K562 (cell line): ENCODE results near the gene LY6G6C. TPM values are rescaled to one million over a fixed set of nuclear protein-coding genes. Genes with fewer than 3 reads are reported as not detected.

Experiments used
- CEBPB ChIP-seq: fragments of 450-650 bp; IDR thresholded peaks from 2 replicates; pipeline ENCODE4 v1.6.1; 2016; ENCODE audit warnings: missing genetic modification characterization, missing compliant biosample characterization
- CREB3L1 ChIP-seq: fragments of 450-650 bp; IDR thresholded peaks from 2 replicates; pipeline ENCODE4 v1.6.1; 2014; ENCODE audit warnings: low read depth, mild to moderate bottlenecking, moderate library complexity, borderline replicate concordance
- EGR1 ChIP-seq: fragments of 450-650 bp; conservative IDR thresholded peaks from 2 replicates; pipeline ENCODE4 v1.6.1; 2017; ENCODE audit warnings: mild to moderate bottlenecking
- ELF1 ChIP-seq: fragments of 200-800 bp; sonication (Bioruptor generic); IDR thresholded peaks from 2 replicates; pipeline ENCODE4 v1.6.1; 2016; ENCODE audit warnings: missing genetic modification characterization, missing compliant biosample characterization
- ELK3 ChIP-seq: fragments of 450-650 bp; formaldehyde crosslinking; IDR thresholded peaks from 2 replicates; pipeline ENCODE4 v1.4.0; 2020; ENCODE audit warnings: mild to moderate bottlenecking
- ETS2 ChIP-seq: IDR thresholded peaks from 2 replicates; pipeline ENCODE4 v1.6.1; 2016; ENCODE audit warnings: borderline replicate concordance, missing genetic modification characterization, mild to moderate bottlenecking, moderate library complexity, missing compliant biosample characterization; ENCODE audit not compliant: poor library complexity, severe bottlenecking
- ETV1 ChIP-seq: fragments of 450-650 bp; conservative IDR thresholded peaks from 2 replicates; pipeline ENCODE4 v1.6.1; 2016; ENCODE audit warnings: missing genetic modification characterization, control low read depth, low read depth, missing compliant biosample characterization
- HDGF ChIP-seq: fragments of 450-650 bp; IDR thresholded peaks from 2 replicates; pipeline ENCODE4 v1.6.1; 2016
- IFI16 ChIP-seq: fragments of 250-450 bp; sonication (Bioruptor Pico); IDR thresholded peaks from 2 replicates; pipeline ENCODE4 v2.1.2; 2022; ENCODE audit warnings: mild to moderate bottlenecking, inconsistent platforms
- MCM3 ChIP-seq: fragments of 450-650 bp; IDR thresholded peaks from 2 replicates; pipeline ENCODE4 v1.6.1; 2016
- MXD1 ChIP-seq: fragments of 250-450 bp; sonication (Bioruptor Pico); IDR thresholded peaks from 2 replicates; pipeline ENCODE4 v1.8.0; 2021; ENCODE audit warnings: borderline replicate concordance, mild to moderate bottlenecking, moderate library complexity; ENCODE audit not compliant: poor library complexity, severe bottlenecking
- MXI1 ChIP-seq: IDR thresholded peaks from 2 replicates; pipeline ENCODE4 v1.6.1; 2011; ENCODE audit warnings: low read depth, mild to moderate bottlenecking, improper control_type of control experiment, low read length
- NR2C1 ChIP-seq, 2 experiments: fragments of 450-650 bp; IDR thresholded peaks; 2 replicates each; pipeline ENCODE4 v1.6.1; 2017; ENCODE audit warnings: mild to moderate bottlenecking in 2 of 2, antibody characterized with exemption in 1 of 2, inconsistent platforms in 1 of 2, missing compliant biosample characterization in 1 of 2, missing genetic modification characterization in 1 of 2
- RBM22 ChIP-seq: fragments of 200-400 bp; formaldehyde crosslinking; IDR thresholded peaks from 2 replicates; pipeline ENCODE4 v1.6.1; 2018; ENCODE audit warnings: low read length, low read depth; ENCODE audit not compliant: poor library complexity, severe bottlenecking
- SAFB2 ChIP-seq: fragments of 200-400 bp; formaldehyde crosslinking; IDR thresholded peaks from 2 replicates; pipeline ENCODE4 v1.6.1; 2018; ENCODE audit warnings: borderline replicate concordance, low read length, low read depth, moderate library complexity; ENCODE audit not compliant: severe bottlenecking
- SRSF1 ChIP-seq: fragments of 200-400 bp; formaldehyde crosslinking; IDR thresholded peaks from 2 replicates; pipeline ENCODE4 v1.6.1; 2017; ENCODE audit warnings: mild to moderate bottlenecking, low read depth, low read length, moderate library complexity
- TCF7 ChIP-seq: sonication (generic); IDR thresholded peaks from 2 replicates; pipeline ENCODE4 v1.6.1; 2016; ENCODE audit warnings: antibody characterized with exemption, borderline replicate concordance
- TEAD2 ChIP-seq: fragments of 450-650 bp; IDR thresholded peaks from 2 replicates; pipeline ENCODE4 v1.6.1; 2016; ENCODE audit warnings: missing genetic modification characterization, control low read depth, missing compliant biosample characterization
- THRA ChIP-seq: fragments of 450-650 bp; IDR thresholded peaks from 2 replicates; pipeline ENCODE4 v1.6.1; 2017; ENCODE audit warnings: mild to moderate bottlenecking, moderate library complexity
- ZNF174 ChIP-seq: fragments of 250-450 bp; sonication (Bioruptor Pico); IDR thresholded peaks from 2 replicates; pipeline ENCODE4 v1.4.0; 2020; ENCODE audit warnings: mild to moderate bottlenecking
- ZNF274 ChIP-seq: IDR thresholded peaks from 2 replicates; pipeline ENCODE4 v1.6.1; 2011; ENCODE audit warnings: low read depth, mild to moderate bottlenecking, low read length, moderate library complexity, borderline replicate concordance
- ZNF584 ChIP-seq: fragments of 200-800 bp; sonication (Bioruptor generic); IDR thresholded peaks from 2 replicates; pipeline ENCODE4 v1.6.1; 2016; ENCODE audit warnings: low read depth, mild to moderate bottlenecking, missing genetic modification characterization, missing compliant biosample characterization
- ZNF75A ChIP-seq: fragments of 450-650 bp; formaldehyde crosslinking; IDR thresholded peaks from 2 replicates; pipeline ENCODE4 v1.4.0; 2020; ENCODE audit warnings: mild to moderate bottlenecking
- ZNF780A ChIP-seq: fragments of 250-450 bp; sonication (Bioruptor Pico); IDR thresholded peaks from 2 replicates; pipeline ENCODE4 v1.5.0; 2021; ENCODE audit warnings: mild to moderate bottlenecking
- ZNF785 ChIP-seq: fragments of 250-450 bp; sonication (Bioruptor Pico); IDR thresholded peaks from 2 replicates; pipeline ENCODE4 v1.4.0; 2020; ENCODE audit warnings: mild to moderate bottlenecking
- polyA plus RNA-seq, 8 experiments: library from polyadenylated mRNA; depleted of rRNA in 4 of 8; stranded (reverse) in 5 of 8; unstranded in 3 of 8; fragments of >200 nt; fragmentation: Nextera tagmentation in 2 of 8; fragmentation: Illumina TruSeq in 1 of 8; extraction: Ambion mirVana in 2 of 8; extraction: Trizol in 1 of 8; gene quantifications; 2 replicates each; pipeline versions ENCODE4 v1.2.1 to v1.2.3, GENCODE V29; 2011 to 2014; ENCODE audit warnings: inconsistent platforms in 1 of 8, missing spikeins in 1 of 8
- total RNA-seq, 7 experiments: library from RNA; depleted of rRNA in 6 of 7; stranded (reverse); fragments of >200 nt in 6 of 7; fragmentation: Illumina TruSeq in 2 of 7; extraction: Trizol in 2 of 7; gene quantifications; 2 replicates each; pipeline versions ENCODE4 v1.2.1 to v1.2.3, GENCODE V29; 2011 to 2021; ENCODE audit warnings: low replicate concordance in 1 of 7

LY6G6C gene
- total and polyA plus RNA-seq, 9 of the 15 experiments (the other 6 are each of a cell fraction or from before 2014, with no cell fraction given), result 0.06 to 0.20 TPM; not detected in 7

GRCh38 chr6:31702819-31703716 lies 18.5 kb downstream of the LY6G6C start, which contains the start of gene ABHD16A (continued):
- TF ChIP-seq TCF7 (peak; percentile 78), SAFB2 (no peak), MXD1 (CRISPR knock-in tag) (no peak), ETS2 (tag) (no peak), THRA (no peak), ZNF584 (CRISPR knock-in tag) (no peak), ELK3 (CRISPR knock-in tag) (no peak), RBM22 (no peak), ZNF780A (CRISPR knock-in tag) (no peak), NR2C1 (IDR thresholded peaks at IDR 0.05) (no peak), NR2C1 (tag; IDR thresholded peaks at IDR 0.05) (no peak), EGR1 (peak; percentile 39), ZNF274 (no peak), ZNF75A (CRISPR knock-in tag) (peak; percentile 72), ZNF174 (no peak), ELF1 (tag) (peak; percentile 84), CEBPB (peak; percentile 100), MCM3 (no peak), ZNF785 (CRISPR knock-in tag) (no peak), MXI1 (peak; percentile 97), SRSF1 (no peak), CREB3L1 (peak; percentile 74; the same call in 1 of the 2 replicates), ETV1 (tag) (peak; percentile 87), TEAD2 (tag) (no peak; the same call in 1 of the 2 replicates), HDGF (no peak), IFI16 (CRISPR knock-in tag) (no peak)
